HepG2 (cell line): ENCODE data around the gene CPNE1. TPM values are rescaled to one million over a fixed set of nuclear protein-coding genes. Genes with fewer than 3 reads are reported as not detected.

ENCODE experiments used
- CREB1 ChIP-seq, 2 experiments: fragments of 450-650 bp in 1 of 2; IDR thresholded peaks; 2 replicates each; pipeline ENCODE4 v1.6.1; 2016 to 2017; ENCODE audit warnings: control low read depth in 1 of 2, mild to moderate bottlenecking in 1 of 2, missing compliant biosample characterization in 1 of 2, missing genetic modification characterization in 1 of 2
- FOXP4 ChIP-seq: sonication (generic); formaldehyde crosslinking; IDR thresholded peaks from 2 replicates; pipeline ENCODE4 v1.4.0; 2020; ENCODE audit warnings: missing genetic modification reagents
- HMG20B ChIP-seq: conservative IDR thresholded peaks from 2 replicates; pipeline ENCODE4 v1.6.1; 2016; ENCODE audit warnings: missing genetic modification reagents, missing compliant biosample characterization
- NR2F1 ChIP-seq, 2 experiments: fragments of 450-650 bp in 1 of 2; formaldehyde crosslinking in 1 of 2; IDR thresholded peaks; 2 replicates each; pipeline versions ENCODE4 v1.5.0 to v1.6.1; 2016 to 2020; ENCODE audit warnings: mild to moderate bottlenecking in 1 of 2, missing compliant biosample characterization in 1 of 2, missing genetic modification reagents in 1 of 2, moderate library complexity in 1 of 2
- SMAD9 ChIP-seq: sonication (generic); formaldehyde crosslinking; IDR thresholded peaks from 2 replicates; pipeline ENCODE4 v1.5.1; 2020; ENCODE audit warnings: mild to moderate bottlenecking, missing genetic modification reagents
- ZBTB3 ChIP-seq: sonication (generic); formaldehyde crosslinking; IDR thresholded peaks from 2 replicates; pipeline ENCODE4 v1.4.0; 2020; ENCODE audit warnings: low read depth, mild to moderate bottlenecking, moderate library complexity, missing genetic modification reagents, borderline replicate concordance
- ZKSCAN1 ChIP-seq: fragments of 150-350 bp; IDR thresholded peaks from 2 replicates; pipeline ENCODE4 v1.6.1; 2014; ENCODE audit warnings: low read length
- ZNF124 ChIP-seq: sonication (generic); formaldehyde crosslinking; IDR thresholded peaks from 2 replicates; pipeline ENCODE4 v1.4.0; 2020; ENCODE audit warnings: missing genetic modification reagents
- ZNF281 ChIP-seq: sonication (generic); formaldehyde crosslinking; IDR thresholded peaks from 2 replicates; pipeline ENCODE4 v1.4.0; 2020; ENCODE audit warnings: missing genetic modification reagents, borderline replicate concordance
- ZNF350 ChIP-seq: sonication (generic); formaldehyde crosslinking; IDR thresholded peaks from 2 replicates; pipeline ENCODE4 v1.4.0; 2020; ENCODE audit warnings: mild to moderate bottlenecking, low read depth, missing genetic modification reagents, borderline replicate concordance
- ZNF564 ChIP-seq: sonication (generic); formaldehyde crosslinking; IDR thresholded peaks from 2 replicates; pipeline ENCODE4 v1.8.1; 2023; ENCODE audit warnings: mild to moderate bottlenecking, missing genetic modification reagents
- ZNF670 ChIP-seq: sonication (generic); formaldehyde crosslinking; IDR thresholded peaks from 2 replicates; pipeline ENCODE4 v1.8.0; 2022; ENCODE audit warnings: mild to moderate bottlenecking, missing genetic modification reagents, borderline replicate concordance
- polyA plus RNA-seq, 8 experiments: library from polyadenylated mRNA; depleted of rRNA in 3 of 8; stranded (reverse) in 7 of 8; unstranded in 1 of 8; fragments of >200 nt; fragmentation: Illumina TruSeq in 4 of 8; extraction: Trizol in 4 of 8; gene quantifications; 2 replicates each; pipeline versions ENCODE4 v1.2.1 to v1.2.3, GENCODE V29; 2011 to 2016; ENCODE audit warnings: low read depth in 4 of 8, missing spikeins in 1 of 8, mixed read lengths in 1 of 8; ENCODE audit not compliant: insufficient read depth in 1 of 8
- total RNA-seq, 5 experiments: library from RNA; depleted of rRNA; stranded (reverse); fragments of >200 nt; fragmentation: Illumina TruSeq; extraction: Trizol; gene quantifications; 2 replicates each; pipeline ENCODE4 v1.2.3, GENCODE V29; 2016; ENCODE audit warnings: low read depth in 1 of 5
- TF ChIP-seq, protein P1 (sequence below): sonication (generic); formaldehyde crosslinking; IDR thresholded peaks from 2 replicates; pipeline ENCODE4 v1.4.0; 2020; ENCODE audit warnings: missing genetic modification reagents
- TF ChIP-seq, protein P2 (sequence below): sonication (generic); formaldehyde crosslinking; IDR thresholded peaks from 2 replicates; pipeline ENCODE4 v1.4.0; 2020; ENCODE audit warnings: missing genetic modification reagents

CPNE1 gene
- total and polyA plus RNA-seq, 2 of the 13 experiments (the other 11 are each of a cell fraction or from before 2014, with no cell fraction given), result 408 to 431 TPM

- TF ChIP-seq FOXP4 (CRISPR knock-in tag) (peak; percentile 73), ZNF281 (CRISPR knock-in tag) (no peak; the same call in 1 of the 2 replicates), HMG20B (CRISPR knock-in tag) (peak; percentile 73; the same call in 1 of the 2 replicates), NR2F1 (CRISPR knock-in tag; IDR thresholded peaks at IDR 0.05) (no peak), ZBTB3 (CRISPR knock-in tag) (peak; percentile 58; the same call in 1 of the 2 replicates), ZNF670 (CRISPR knock-in tag) (peak; percentile 99), CREB1 (IDR thresholded peaks at IDR 0.05) (peak; percentile 100), CREB1 (CRISPR knock-in tag; IDR thresholded peaks at IDR 0.05) (peak; percentile 89), SMAD9 (CRISPR knock-in tag) (peak; percentile 99), ZNF564 (CRISPR knock-in tag) (peak; percentile 93; the same call in 1 of the 2 replicates), ZKSCAN1 (no peak), ZNF350 (CRISPR knock-in tag) (peak; percentile 78; the same call in 1 of the 2 replicates), ZNF124 (peak; percentile 84)
- TF ChIP-seq, protein P1, sequence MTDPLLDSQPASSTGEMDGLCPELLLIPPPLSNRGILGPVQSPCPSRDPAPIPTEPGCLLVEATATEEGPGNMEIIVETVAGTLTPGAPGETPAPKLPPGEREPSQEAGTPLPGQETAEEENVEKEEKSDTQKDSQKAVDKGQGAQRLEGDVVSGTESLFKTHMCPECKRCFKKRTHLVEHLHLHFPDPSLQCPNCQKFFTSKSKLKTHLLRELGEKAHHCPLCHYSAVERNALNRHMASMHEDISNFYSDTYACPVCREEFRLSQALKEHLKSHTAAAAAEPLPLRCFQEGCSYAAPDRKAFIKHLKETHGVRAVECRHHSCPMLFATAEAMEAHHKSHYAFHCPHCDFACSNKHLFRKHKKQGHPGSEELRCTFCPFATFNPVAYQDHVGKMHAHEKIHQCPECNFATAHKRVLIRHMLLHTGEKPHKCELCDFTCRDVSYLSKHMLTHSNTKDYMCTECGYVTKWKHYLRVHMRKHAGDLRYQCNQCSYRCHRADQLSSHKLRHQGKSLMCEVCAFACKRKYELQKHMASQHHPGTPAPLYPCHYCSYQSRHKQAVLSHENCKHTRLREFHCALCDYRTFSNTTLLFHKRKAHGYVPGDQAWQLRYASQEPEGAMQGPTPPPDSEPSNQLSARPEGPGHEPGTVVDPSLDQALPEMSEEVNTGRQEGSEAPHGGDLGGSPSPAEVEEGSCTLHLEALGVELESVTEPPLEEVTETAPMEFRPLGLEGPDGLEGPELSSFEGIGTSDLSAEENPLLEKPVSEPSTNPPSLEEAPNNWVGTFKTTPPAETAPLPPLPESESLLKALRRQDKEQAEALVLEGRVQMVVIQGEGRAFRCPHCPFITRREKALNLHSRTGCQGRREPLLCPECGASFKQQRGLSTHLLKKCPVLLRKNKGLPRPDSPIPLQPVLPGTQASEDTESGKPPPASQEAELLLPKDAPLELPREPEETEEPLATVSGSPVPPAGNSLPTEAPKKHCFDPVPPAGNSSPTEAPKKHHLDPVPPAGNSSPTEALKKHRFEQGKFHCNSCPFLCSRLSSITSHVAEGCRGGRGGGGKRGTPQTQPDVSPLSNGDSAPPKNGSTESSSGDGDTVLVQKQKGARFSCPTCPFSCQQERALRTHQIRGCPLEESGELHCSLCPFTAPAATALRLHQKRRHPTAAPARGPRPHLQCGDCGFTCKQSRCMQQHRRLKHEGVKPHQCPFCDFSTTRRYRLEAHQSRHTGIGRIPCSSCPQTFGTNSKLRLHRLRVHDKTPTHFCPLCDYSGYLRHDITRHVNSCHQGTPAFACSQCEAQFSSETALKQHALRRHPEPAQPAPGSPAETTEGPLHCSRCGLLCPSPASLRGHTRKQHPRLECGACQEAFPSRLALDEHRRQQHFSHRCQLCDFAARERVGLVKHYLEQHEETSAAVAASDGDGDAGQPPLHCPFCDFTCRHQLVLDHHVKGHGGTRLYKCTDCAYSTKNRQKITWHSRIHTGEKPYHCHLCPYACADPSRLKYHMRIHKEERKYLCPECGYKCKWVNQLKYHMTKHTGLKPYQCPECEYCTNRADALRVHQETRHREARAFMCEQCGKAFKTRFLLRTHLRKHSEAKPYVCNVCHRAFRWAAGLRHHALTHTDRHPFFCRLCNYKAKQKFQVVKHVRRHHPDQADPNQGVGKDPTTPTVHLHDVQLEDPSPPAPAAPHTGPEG (CRISPR knock-in tag), result peak; percentile 97
- TF ChIP-seq, protein P2, sequence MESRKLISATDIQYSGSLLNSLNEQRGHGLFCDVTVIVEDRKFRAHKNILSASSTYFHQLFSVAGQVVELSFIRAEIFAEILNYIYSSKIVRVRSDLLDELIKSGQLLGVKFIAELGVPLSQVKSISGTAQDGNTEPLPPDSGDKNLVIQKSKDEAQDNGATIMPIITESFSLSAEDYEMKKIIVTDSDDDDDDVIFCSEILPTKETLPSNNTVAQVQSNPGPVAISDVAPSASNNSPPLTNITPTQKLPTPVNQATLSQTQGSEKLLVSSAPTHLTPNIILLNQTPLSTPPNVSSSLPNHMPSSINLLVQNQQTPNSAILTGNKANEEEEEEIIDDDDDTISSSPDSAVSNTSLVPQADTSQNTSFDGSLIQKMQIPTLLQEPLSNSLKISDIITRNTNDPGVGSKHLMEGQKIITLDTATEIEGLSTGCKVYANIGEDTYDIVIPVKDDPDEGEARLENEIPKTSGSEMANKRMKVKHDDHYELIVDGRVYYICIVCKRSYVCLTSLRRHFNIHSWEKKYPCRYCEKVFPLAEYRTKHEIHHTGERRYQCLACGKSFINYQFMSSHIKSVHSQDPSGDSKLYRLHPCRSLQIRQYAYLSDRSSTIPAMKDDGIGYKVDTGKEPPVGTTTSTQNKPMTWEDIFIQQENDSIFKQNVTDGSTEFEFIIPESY (CRISPR knock-in tag), result peak; percentile 29; the same call in 1 of the 2 replicates
Observed at GRCh38 chr20:35615667-35616464, 48.8 kb downstream of the CPNE1 start, which contains the start of gene SPAG4 (continued).
